Liver (tissue), 9 donors: ENCODE results near the gene TBC1D7. TPM values are rescaled to one million over a fixed set of nuclear protein-coding genes. Genes with fewer than 3 reads are reported as not detected.

ENCODE experiments used
- DNase-seq: peaks from one replicate; pipeline ENCODE4 v3.0.0-alpha.2; 2017; ENCODE audit warnings: low spot score
- H3K27ac ChIP-seq, 2 donors: one replicate each; pipeline ENCODE4 v1.7.0; 2013; ENCODE audit warnings: inconsistent platforms in 2 of 2, low read length in 2 of 2, control low read depth in 1 of 2, low read depth in 1 of 2, mild to moderate bottlenecking in 1 of 2
- H3K27me3 ChIP-seq, 4 donors: one replicate each; pipeline versions ENCODE4 v1.6.1 to v1.7.0; 2013; ENCODE audit warnings: low read length in 3 of 4, inconsistent platforms in 1 of 4, mild to moderate bottlenecking in 1 of 4, moderate library complexity in 1 of 4; ENCODE audit not compliant: control insufficient read depth in 4 of 4, insufficient read depth in 4 of 4
- H3K36me3 ChIP-seq, 4 donors: one replicate each; pipeline versions ENCODE4 v1.6.1 to v1.7.0; 2013; ENCODE audit warnings: low read length in 3 of 4, mild to moderate bottlenecking in 3 of 4, low read depth in 1 of 4, moderate library complexity in 1 of 4; ENCODE audit not compliant: control insufficient read depth in 4 of 4, insufficient read depth in 3 of 4
- H3K4me1 ChIP-seq, 4 donors: one replicate each; pipeline versions ENCODE4 v1.6.1 to v1.7.0; 2013; ENCODE audit warnings: low read length in 3 of 4, mild to moderate bottlenecking in 3 of 4, moderate library complexity in 1 of 4; ENCODE audit not compliant: control insufficient read depth in 4 of 4, insufficient read depth in 4 of 4
- H3K4me3 ChIP-seq, 3 donors: one replicate each; pipeline versions ENCODE4 v1.6.1 to v1.7.0; 2013; ENCODE audit warnings: low read length in 3 of 3, control low read depth in 1 of 3, low read depth in 1 of 3, mild to moderate bottlenecking in 1 of 3
- H3K9ac ChIP-seq, 2 donors: one replicate each; pipeline ENCODE4 v1.7.0; 2013; ENCODE audit warnings: low read length in 2 of 2, mild to moderate bottlenecking in 2 of 2, moderate library complexity in 2 of 2, control low read depth in 1 of 2, low read depth in 1 of 2
- H3K9me3 ChIP-seq, 4 donors: one replicate each; pipeline versions ENCODE4 v1.6.1 to v1.7.0; 2013; ENCODE audit warnings: low read length in 3 of 4; ENCODE audit not compliant: control insufficient read depth in 4 of 4
- EGR1 ChIP-seq, 2 donors: IDR thresholded peaks; 2 replicates each; pipeline ENCODE4 v1.6.1; 2016 to 2018; ENCODE audit warnings: antibody characterized with exemption in 2 of 2, low read depth in 2 of 2
- FOXA1 ChIP-seq: IDR thresholded peaks from 2 replicates; pipeline ENCODE4 v1.6.1; 2016; ENCODE audit warnings: antibody characterized with exemption
- FOXA2 ChIP-seq: IDR thresholded peaks from 2 replicates; pipeline ENCODE4 v1.6.1; 2016; ENCODE audit warnings: antibody characterized with exemption
- GABPA ChIP-seq, 2 donors: IDR thresholded peaks in 1 of 2; conservative IDR thresholded peaks in 1 of 2; 2 replicates each; pipeline ENCODE4 v1.6.1; 2016; ENCODE audit warnings: antibody characterized with exemption in 2 of 2, mild to moderate bottlenecking in 1 of 2, moderate library complexity in 1 of 2
- HNF4A ChIP-seq, 2 donors: conservative IDR thresholded peaks; 2 replicates each; pipeline ENCODE4 v1.6.1; 2016; ENCODE audit warnings: antibody characterized with exemption in 2 of 2, mild to moderate bottlenecking in 2 of 2
- HNF4G ChIP-seq: IDR thresholded peaks from 2 replicates; pipeline ENCODE4 v1.6.1; 2016; ENCODE audit warnings: antibody characterized with exemption
- JUND ChIP-seq, 2 donors: IDR thresholded peaks; 2 replicates each; pipeline ENCODE4 v1.6.1; 2016; ENCODE audit warnings: antibody characterized with exemption in 2 of 2
- NR2F2 ChIP-seq: IDR thresholded peaks from 2 replicates; pipeline ENCODE4 v1.6.1; 2016; ENCODE audit warnings: antibody characterized with exemption
- RAD21 ChIP-seq, 2 donors: IDR thresholded peaks; 2 replicates each; pipeline ENCODE4 v1.6.1; 2016; ENCODE audit warnings: antibody characterized with exemption in 2 of 2, mild to moderate bottlenecking in 2 of 2
- RXRA ChIP-seq, 2 donors: IDR thresholded peaks; 2 replicates each; pipeline ENCODE4 v1.6.1; 2017 to 2018; ENCODE audit warnings: antibody characterized with exemption in 2 of 2, mild to moderate bottlenecking in 1 of 2
- SP1 ChIP-seq: IDR thresholded peaks from 2 replicates; pipeline ENCODE4 v1.6.1; 2018; ENCODE audit warnings: antibody characterized with exemption, mild to moderate bottlenecking
- TAF1 ChIP-seq: conservative IDR thresholded peaks from 2 replicates; pipeline ENCODE4 v1.6.1; 2016; ENCODE audit warnings: antibody characterized with exemption, mild to moderate bottlenecking
- YY1 ChIP-seq: IDR thresholded peaks from 2 replicates; pipeline ENCODE4 v1.6.1; 2016; ENCODE audit warnings: antibody characterized with exemption, mild to moderate bottlenecking
- WGBS: extraction: QIAGEN DNeasy Blood & Tissue Kit; methylation state at CpG from one replicate; pipeline ENCODE4 v1.1.7; 2013; 5-methylcytosine and 5-hydroxymethylcytosine counted together
- polyA plus RNA-seq, 2 donors: library from polyadenylated mRNA; stranded (reverse) in 1 of 2; unstranded in 1 of 2; fragments of 200-250 nt in 1 of 2; fragments of >200 nt in 1 of 2; fragmentation: Nextera tagmentation in 1 of 2; extraction: Ambion mirVana in 1 of 2; gene quantifications; one replicate each; pipeline versions ENCODE4 v1.2.1 to v1.2.3, GENCODE V29; 2013 to 2015
- total RNA-seq, 2 donors: library from RNA; depleted of rRNA; stranded (reverse); fragments of >200 nt; gene quantifications; one replicate each; pipeline ENCODE4 v1.2.3, GENCODE V29; 2014
- TF ChIP-seq, protein P1 (sequence below): IDR thresholded peaks from 2 replicates; pipeline ENCODE4 v1.6.1; 2016; ENCODE audit warnings: antibody characterized with exemption
- TF ChIP-seq, protein P2 (sequence below): IDR thresholded peaks from 2 replicates; pipeline ENCODE4 v1.6.1; 2016; ENCODE audit warnings: antibody characterized with exemption
- TF ChIP-seq, protein P3 (sequence below): IDR thresholded peaks from 2 replicates; pipeline ENCODE4 v1.6.1; 2016; ENCODE audit warnings: antibody characterized with exemption, mild to moderate bottlenecking
- TF ChIP-seq, protein P4 (sequence below): fragments of 150-350 bp; IDR thresholded peaks from 2 replicates; pipeline ENCODE4 v1.5.1; 2017; ENCODE audit warnings: improper control_type of control experiment, low read depth, low read length; ENCODE audit not compliant: missing input control
- donor health status: healthy.
- donor health status: healthy.
- donor health status: healthy.
- donor health status: healthy.
- donor health status: healthy.

Gene TBC1D7
- total and polyA plus RNA-seq, 4 donors, result 9.6 to 18.8 (median 10.6) TPM

DNA sequence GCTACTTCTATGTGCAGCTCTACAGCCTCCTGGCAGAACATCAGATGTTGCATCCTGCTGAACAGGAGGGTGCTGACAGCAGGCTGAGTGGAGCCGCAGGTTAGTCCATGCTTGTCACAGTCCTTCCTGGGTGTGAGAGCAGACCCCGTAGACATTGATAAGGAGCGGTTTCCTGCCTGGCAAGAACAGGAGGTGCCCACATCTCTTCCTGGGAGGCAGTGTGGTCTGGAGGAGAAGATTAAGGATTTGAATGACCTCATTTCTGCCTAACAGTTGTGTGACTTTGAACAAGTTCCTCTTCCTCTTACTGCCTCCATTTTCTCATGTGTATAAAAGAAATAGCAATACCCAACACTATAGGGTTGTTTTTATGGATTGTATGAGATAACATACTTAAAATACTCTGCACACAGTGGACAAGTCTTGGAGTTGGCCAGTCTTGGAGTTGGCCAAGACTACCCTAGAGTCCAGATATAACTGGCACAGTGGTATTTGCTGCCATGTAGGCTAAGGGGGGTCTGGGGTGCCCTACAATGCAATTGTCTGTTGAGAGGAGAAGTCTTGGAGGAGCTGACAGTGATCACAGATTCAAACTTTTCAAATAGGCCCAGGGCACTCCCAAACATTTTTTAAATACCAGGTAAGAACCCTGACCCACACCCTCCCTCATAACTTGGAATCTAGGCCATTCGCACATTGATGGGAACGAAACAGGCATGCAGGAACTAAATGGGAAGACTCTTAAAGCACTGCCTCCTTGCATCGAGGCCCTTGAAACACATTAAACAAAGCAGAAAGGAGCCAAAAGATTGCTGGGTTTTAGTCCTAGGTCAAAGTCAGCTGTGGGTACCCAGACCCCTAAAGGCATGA, 32.6 kb upstream of the TBC1D7 start:
- no peaks in the 10 kb centered on the region for H3K9me3 ChIP-seq
- DNase-seq, result no peak
- no peaks in the 10 kb centered on the region for H3K27me3 ChIP-seq
- no peak overlapping the region for H3K27ac ChIP-seq
- 85% methylated on average over 6 of the region's 6 CpGs for WGBS
- peaks cover 0 to 3% (median 0%) of the 10 kb centered on the region in 4 donors for H3K4me1 ChIP-seq
- peaks cover 2 to 13% (median 9%) of the 10 kb centered on the region in 4 donors for H3K36me3 ChIP-seq
- TF ChIP-seq, protein P1, sequence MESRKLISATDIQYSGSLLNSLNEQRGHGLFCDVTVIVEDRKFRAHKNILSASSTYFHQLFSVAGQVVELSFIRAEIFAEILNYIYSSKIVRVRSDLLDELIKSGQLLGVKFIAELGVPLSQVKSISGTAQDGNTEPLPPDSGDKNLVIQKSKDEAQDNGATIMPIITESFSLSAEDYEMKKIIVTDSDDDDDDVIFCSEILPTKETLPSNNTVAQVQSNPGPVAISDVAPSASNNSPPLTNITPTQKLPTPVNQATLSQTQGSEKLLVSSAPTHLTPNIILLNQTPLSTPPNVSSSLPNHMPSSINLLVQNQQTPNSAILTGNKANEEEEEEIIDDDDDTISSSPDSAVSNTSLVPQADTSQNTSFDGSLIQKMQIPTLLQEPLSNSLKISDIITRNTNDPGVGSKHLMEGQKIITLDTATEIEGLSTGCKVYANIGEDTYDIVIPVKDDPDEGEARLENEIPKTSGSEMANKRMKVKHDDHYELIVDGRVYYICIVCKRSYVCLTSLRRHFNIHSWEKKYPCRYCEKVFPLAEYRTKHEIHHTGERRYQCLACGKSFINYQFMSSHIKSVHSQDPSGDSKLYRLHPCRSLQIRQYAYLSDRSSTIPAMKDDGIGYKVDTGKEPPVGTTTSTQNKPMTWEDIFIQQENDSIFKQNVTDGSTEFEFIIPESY, result no peak
- TF ChIP-seq, protein P2, sequence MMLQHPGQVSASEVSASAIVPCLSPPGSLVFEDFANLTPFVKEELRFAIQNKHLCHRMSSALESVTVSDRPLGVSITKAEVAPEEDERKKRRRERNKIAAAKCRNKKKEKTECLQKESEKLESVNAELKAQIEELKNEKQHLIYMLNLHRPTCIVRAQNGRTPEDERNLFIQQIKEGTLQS, result no peak
- no peak for TF ChIP-seq RXRA (IDR thresholded peaks at IDR 0.05)
- no peak for TF ChIP-seq HNF4G
- TF ChIP-seq SP1, result no peak
- TF ChIP-seq YY1, result no peak
- no peak overlapping the region for H3K4me3 ChIP-seq
- H3K9ac ChIP-seq, result no peak overlapping the region

DNA sequence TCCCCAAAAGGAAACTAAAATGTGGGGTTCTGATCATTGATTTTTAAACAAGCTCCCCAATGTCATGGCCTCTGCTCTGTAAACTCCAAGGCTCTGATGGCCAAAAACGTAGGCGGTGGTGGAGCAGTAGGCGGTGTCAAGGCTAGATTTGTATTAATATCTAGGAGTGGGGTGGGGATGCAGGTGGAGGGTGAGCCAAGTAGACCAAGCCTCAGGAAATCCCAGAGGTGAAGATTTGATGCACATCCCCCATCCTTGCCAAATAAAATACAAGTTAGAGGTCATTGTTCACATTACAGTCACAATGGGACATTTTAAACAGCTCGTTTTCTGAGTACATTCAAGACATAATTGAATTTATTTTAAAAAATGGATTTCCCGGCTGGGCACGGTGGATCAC, 30.9 kb upstream of the TBC1D7 start:
- 95% methylated on average over 6 of the region's 6 CpGs for WGBS
- H3K27me3 ChIP-seq, result no peaks in the 10 kb centered on the region
- H3K4me1 ChIP-seq, result peaks cover 0 to 3% (median under 1%) of the 10 kb centered on the region in 4 donors
- no peak for DNase-seq
- H3K4me3 ChIP-seq, result no peak overlapping the region
- H3K9ac ChIP-seq, result no peak overlapping the region
- TF ChIP-seq YY1 (no peak), TAF1 (no peak), FOXA2 (no peak), JUND (IDR thresholded peaks at IDR 0.05) (no peak), RXRA (IDR thresholded peaks at IDR 0.05) (no peak), SP1 (no peak), EGR1 (IDR thresholded peaks at IDR 0.05; ENCODE audit: low read depth in 2 of 2) (no peak), RAD21 (IDR thresholded peaks at IDR 0.05) (no peak), FOXA1 (no peak), HNF4A (conservative IDR thresholded peaks at IDR 0.05) (no peak), GABPA (IDR thresholded peaks at IDR 0.05 in 1 of 2, conservative IDR thresholded peaks at IDR 0.05 in 1 of 2) (no peak), NR2F2 (no peak)
- TF ChIP-seq, protein P2, result no peak
- TF ChIP-seq, protein P3, sequence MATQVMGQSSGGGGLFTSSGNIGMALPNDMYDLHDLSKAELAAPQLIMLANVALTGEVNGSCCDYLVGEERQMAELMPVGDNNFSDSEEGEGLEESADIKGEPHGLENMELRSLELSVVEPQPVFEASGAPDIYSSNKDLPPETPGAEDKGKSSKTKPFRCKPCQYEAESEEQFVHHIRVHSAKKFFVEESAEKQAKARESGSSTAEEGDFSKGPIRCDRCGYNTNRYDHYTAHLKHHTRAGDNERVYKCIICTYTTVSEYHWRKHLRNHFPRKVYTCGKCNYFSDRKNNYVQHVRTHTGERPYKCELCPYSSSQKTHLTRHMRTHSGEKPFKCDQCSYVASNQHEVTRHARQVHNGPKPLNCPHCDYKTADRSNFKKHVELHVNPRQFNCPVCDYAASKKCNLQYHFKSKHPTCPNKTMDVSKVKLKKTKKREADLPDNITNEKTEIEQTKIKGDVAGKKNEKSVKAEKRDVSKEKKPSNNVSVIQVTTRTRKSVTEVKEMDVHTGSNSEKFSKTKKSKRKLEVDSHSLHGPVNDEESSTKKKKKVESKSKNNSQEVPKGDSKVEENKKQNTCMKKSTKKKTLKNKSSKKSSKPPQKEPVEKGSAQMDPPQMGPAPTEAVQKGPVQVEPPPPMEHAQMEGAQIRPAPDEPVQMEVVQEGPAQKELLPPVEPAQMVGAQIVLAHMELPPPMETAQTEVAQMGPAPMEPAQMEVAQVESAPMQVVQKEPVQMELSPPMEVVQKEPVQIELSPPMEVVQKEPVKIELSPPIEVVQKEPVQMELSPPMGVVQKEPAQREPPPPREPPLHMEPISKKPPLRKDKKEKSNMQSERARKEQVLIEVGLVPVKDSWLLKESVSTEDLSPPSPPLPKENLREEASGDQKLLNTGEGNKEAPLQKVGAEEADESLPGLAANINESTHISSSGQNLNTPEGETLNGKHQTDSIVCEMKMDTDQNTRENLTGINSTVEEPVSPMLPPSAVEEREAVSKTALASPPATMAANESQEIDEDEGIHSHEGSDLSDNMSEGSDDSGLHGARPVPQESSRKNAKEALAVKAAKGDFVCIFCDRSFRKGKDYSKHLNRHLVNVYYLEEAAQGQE, result no peak
- TF ChIP-seq, protein P4, sequence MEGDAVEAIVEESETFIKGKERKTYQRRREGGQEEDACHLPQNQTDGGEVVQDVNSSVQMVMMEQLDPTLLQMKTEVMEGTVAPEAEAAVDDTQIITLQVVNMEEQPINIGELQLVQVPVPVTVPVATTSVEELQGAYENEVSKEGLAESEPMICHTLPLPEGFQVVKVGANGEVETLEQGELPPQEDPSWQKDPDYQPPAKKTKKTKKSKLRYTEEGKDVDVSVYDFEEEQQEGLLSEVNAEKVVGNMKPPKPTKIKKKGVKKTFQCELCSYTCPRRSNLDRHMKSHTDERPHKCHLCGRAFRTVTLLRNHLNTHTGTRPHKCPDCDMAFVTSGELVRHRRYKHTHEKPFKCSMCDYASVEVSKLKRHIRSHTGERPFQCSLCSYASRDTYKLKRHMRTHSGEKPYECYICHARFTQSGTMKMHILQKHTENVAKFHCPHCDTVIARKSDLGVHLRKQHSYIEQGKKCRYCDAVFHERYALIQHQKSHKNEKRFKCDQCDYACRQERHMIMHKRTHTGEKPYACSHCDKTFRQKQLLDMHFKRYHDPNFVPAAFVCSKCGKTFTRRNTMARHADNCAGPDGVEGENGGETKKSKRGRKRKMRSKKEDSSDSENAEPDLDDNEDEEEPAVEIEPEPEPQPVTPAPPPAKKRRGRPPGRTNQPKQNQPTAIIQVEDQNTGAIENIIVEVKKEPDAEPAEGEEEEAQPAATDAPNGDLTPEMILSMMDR, result no peak
- TF ChIP-seq, protein P1, result no peak
- H3K9me3 ChIP-seq, result no peaks in the 10 kb centered on the region
- no peak overlapping the region for H3K27ac ChIP-seq
- peaks cover 0 to 10% (median 2%) of the 10 kb centered on the region in 4 donors for H3K36me3 ChIP-seq
